Measurements from ENCODE around the gene DIS3L2. TPM values are rescaled to one million over a fixed set of nuclear protein-coding genes. Genes with fewer than 3 reads are reported as not detected.
A peak's percentile ranks its signal among the peaks of the same experiment; 100 is the strongest.

The DIS3L2 gene
- total RNA-seq, 1 experiment from 2014 or later, result 39.1 TPM

- peaks cover 7% of the 10 kb centered on the region; the same call in 1 of the 2 replicates for H3F3A ChIP-seq (ENCODE audit: insufficient read depth, low read depth)
- H2AFZ ChIP-seq, result no peak overlapping the region
- no TSS peak for BruUV-seq (replicated peaks)
- H3K4me2 ChIP-seq, result no peak overlapping the region
- H3K27me3 ChIP-seq (ENCODE audit: insufficient read depth, low read depth), result no peaks in the 10 kb centered on the region
- CTCF ChIA-PET, result no interaction called here
- POLR2A ChIA-PET (ENCODE audit: unreplicated experiment), result no interaction called here
- no peaks in the 10 kb centered on the region for H3K4me1 ChIP-seq (replicated peaks; ENCODE audit: insufficient read depth)
- no peak for TF ChIP-seq CTCF (conservative IDR thresholded peaks at IDR 0.05)
- no peak for TF ChIP-seq EZH2 (IDR thresholded peaks at IDR 0.05; ENCODE audit: low read depth)
- no peaks in the 10 kb centered on the region; the same call in 1 of the 2 replicates for H3K36me3 ChIP-seq (ENCODE audit: low read depth)
- H3K27ac ChIP-seq, result no peak overlapping the region
- intact Hi-C loops (cut with micrococcal nuclease; ENCODE audit: unreplicated experiment), result loop anchor here (10.0 kb wide), 1 partner anchor 148 kb away; no protein-coding TSS in a partner anchor
- no peaks in the 10 kb centered on the region for H3K79me2 ChIP-seq (ENCODE audit: low read depth)
- H3K9me3 ChIP-seq (ENCODE audit: insufficient read depth, low read depth), result no peaks in the 10 kb centered on the region
- H3K9me2 ChIP-seq (ENCODE audit: insufficient read depth), result no peaks in the 10 kb centered on the region
- no peak overlapping the region for H3K4me3 ChIP-seq
- DNase-seq, result no peak
- H4K20me1 ChIP-seq (ENCODE audit: insufficient read depth), result 0 out of 2 replicates have a peak, but pooled peaks cover 4% of the 10 kb centered on the region
Observed at GRCh38 chr2:232293191-232293590, 331.7 kb downstream of the DIS3L2 start.

GRCh38 chr2:232295971-232296370 lies 334.5 kb downstream of the DIS3L2 start:
- TF ChIP-seq EZH2 (IDR thresholded peaks at IDR 0.05; ENCODE audit: low read depth) (no peak), CTCF (conservative IDR thresholded peaks at IDR 0.05) (no peak)
- BruUV-seq (replicated peaks), result no TSS peak
- Histone ChIP-seq H3F3A (ENCODE audit: insufficient read depth, low read depth) (peaks cover 16% of the 10 kb centered on the region), H3K27ac (no peak overlapping the region), H3K27me3 (ENCODE audit: insufficient read depth, low read depth) (no peaks in the 10 kb centered on the region), H3K79me2 (ENCODE audit: low read depth) (no peaks in the 10 kb centered on the region), H3K4me3 (no peak overlapping the region), H4K20me1 (ENCODE audit: insufficient read depth) (0 out of 2 replicates have a peak, but pooled peaks cover 4% of the 10 kb centered on the region), H2AFZ (no peak overlapping the region), H3K9me2 (ENCODE audit: insufficient read depth) (no peaks in the 10 kb centered on the region), H3K4me2 (no peak overlapping the region), H3K4me1 (replicated peaks; ENCODE audit: insufficient read depth) (peaks cover 4% of the 10 kb centered on the region; the same call in 1 of the 2 replicates), H3K9me3 (ENCODE audit: insufficient read depth, low read depth) (no peaks in the 10 kb centered on the region), H3K36me3 (ENCODE audit: low read depth) (no peaks in the 10 kb centered on the region; the same call in 1 of the 2 replicates)
- intact Hi-C loops (cut with micrococcal nuclease; ENCODE audit: unreplicated experiment), result loop anchor here (10.0 kb wide), 1 partner anchor 151 kb away; no protein-coding TSS in a partner anchor
- DNase-seq, result peak in 1 of 2 experiments; percentile 48
- POLR2A ChIA-PET (ENCODE audit: unreplicated experiment), result no interaction called here
- CTCF ChIA-PET, result no interaction called here

- Histone ChIP-seq H2AFZ (no peak overlapping the region), H3K27ac (no peak overlapping the region), H3K4me3 (no peak overlapping the region), H3K4me1 (replicated peaks; ENCODE audit: insufficient read depth) (peaks cover 14% of the 10 kb centered on the region), H3K9me2 (ENCODE audit: insufficient read depth) (no peaks in the 10 kb centered on the region), H3K9me3 (ENCODE audit: insufficient read depth, low read depth) (no peaks in the 10 kb centered on the region), H3F3A (ENCODE audit: insufficient read depth, low read depth) (peaks cover 24% of the 10 kb centered on the region), H3K27me3 (ENCODE audit: insufficient read depth, low read depth) (no peaks in the 10 kb centered on the region), H3K4me2 (no peak overlapping the region), H3K79me2 (ENCODE audit: low read depth) (no peaks in the 10 kb centered on the region), H3K36me3 (ENCODE audit: low read depth) (no peaks in the 10 kb centered on the region; the same call in 1 of the 2 replicates), H4K20me1 (ENCODE audit: insufficient read depth) (0 out of 2 replicates have a peak, but pooled peaks cover 4% of the 10 kb centered on the region)
- POLR2A ChIA-PET (ENCODE audit: unreplicated experiment), result interaction anchor here (0.6 kb wide), 1 partner anchor 330 kb away, joined by 11 read pairs; no protein-coding TSS in a partner anchor
- TF ChIP-seq CTCF (conservative IDR thresholded peaks at IDR 0.05), result no peak
- no peak for TF ChIP-seq EZH2 (IDR thresholded peaks at IDR 0.05; ENCODE audit: low read depth)
- no peak for DNase-seq
- intact Hi-C loops (cut with micrococcal nuclease; ENCODE audit: unreplicated experiment), result loop anchor here (10.0 kb wide), 1 partner anchor 152 kb away; no protein-coding TSS in a partner anchor
- CTCF ChIA-PET, result no interaction called here
- no TSS peak for BruUV-seq (replicated peaks)
Observed at GRCh38 chr2:232296776-232297525, 335.4 kb downstream of the DIS3L2 start.
